HG02852 (cell line): ENCODE measurements around the gene CDC42SE2.
A peak's percentile ranks its signal among the peaks of the same experiment; 100 is the strongest.
"Not testable (repeated sequence)": the region's sequence is repeated elsewhere in the genome, so short reads cannot be mapped to it uniquely, and the experiment has no call there.

Experiments
- ATAC-seq: cut with Tn5 transposase; IDR thresholded peaks from one replicate; pipeline ENCODE4 v1.9.1; 2021; ENCODE audit warnings: mild to moderate bottlenecking, moderate library complexity; ENCODE audit not compliant: unreplicated experiment

CDC42SE2 gene

GRCh38 chr5:131386779-131387178 is 122.9 kb downstream of the CDC42SE2 start:
- ATAC-seq, result no peak

- no peak for ATAC-seq
Measured at GRCh38 chr5:131387255-131387654, 123.4 kb downstream of the CDC42SE2 start.

- ATAC-seq, result peak; percentile 58
Measured at GRCh38 chr5:131389096-131389868, 125.4 kb downstream of the CDC42SE2 start.

- no peak for ATAC-seq
Measured at GRCh38 chr5:131389869-131390265, 126.0 kb downstream of the CDC42SE2 start.

- no peak for ATAC-seq
Measured at GRCh38 chr5:131392466-131393095, 128.7 kb downstream of the CDC42SE2 start.

- ATAC-seq, result no peak
Measured at GRCh38 chr5:131393498-131393968, 129.7 kb downstream of the CDC42SE2 start.

- peak; percentile 64 for ATAC-seq
Measured at GRCh38 chr5:131394128-131394527, 130.3 kb downstream of the CDC42SE2 start.

- ATAC-seq, result peak; percentile 87
Measured at GRCh38 chr5:131396015-131396414, 132.2 kb downstream of the CDC42SE2 start.

- no peak for ATAC-seq
Measured at GRCh38 chr5:131396630-131397273, 132.9 kb downstream of the CDC42SE2 start.

- ATAC-seq, result not testable (repeated sequence)
Measured at GRCh38 chr5:131399007-131399406, 135.2 kb downstream of the CDC42SE2 start.

GRCh38 chr5:131400585-131400984 is 136.7 kb downstream of the CDC42SE2 start:
- no peak for ATAC-seq

GRCh38 chr5:131405674-131406073 is 141.8 kb downstream of the CDC42SE2 start:
- ATAC-seq, result no peak

- ATAC-seq, result no peak
Measured at GRCh38 chr5:131406076-131406475, 142.2 kb downstream of the CDC42SE2 start.

GRCh38 chr5:131406975-131407638 is 143.3 kb downstream of the CDC42SE2 start:
- ATAC-seq, result no peak

- peak; percentile 75 for ATAC-seq
Measured at GRCh38 chr5:131413605-131414559, 150.0 kb downstream of the CDC42SE2 start.

- ATAC-seq, result peak; percentile 64
Measured at GRCh38 chr5:131416729-131417128, 152.9 kb downstream of the CDC42SE2 start.

- peak; percentile 27 for ATAC-seq
Measured at GRCh38 chr5:131417240-131417869, 153.5 kb downstream of the CDC42SE2 start.

- ATAC-seq, result no peak
Measured at GRCh38 chr5:131418846-131419245, 155.0 kb downstream of the CDC42SE2 start.

GRCh38 chr5:131419877-131420276 is 156.0 kb downstream of the CDC42SE2 start:
- ATAC-seq, result no peak

- ATAC-seq, result no peak
Measured at GRCh38 chr5:131423056-131423455, 159.2 kb downstream of the CDC42SE2 start.
